T-helper 22 cell (primary cell): ENCODE results near the gene TATDN2.
A peak's percentile ranks its signal among the peaks of the same experiment; 100 is the strongest.

Experiments used
- DNase-seq: peaks from one replicate; pipeline ENCODE4 v3.0.0-alpha.2; 2020; ENCODE audit warnings: low read depth

The TATDN2 gene

GRCh38 chr3:10248184-10248983 is at the start of gene TATDN2:
TSS of gene TATDN2 (plus strand) at chr3:10248459. CDS start at chr3:10249201, 742 bp downstream.
- peak; percentile 90 for DNase-seq

GRCh38 chr3:10198761-10199649 is 49.3 kb upstream of the TATDN2 start:
- DNase-seq: peak; percentile 72

- DNase-seq: no peak
These were observed 43.3 kb upstream of the TATDN2 start for GRCh38 chr3:10204921-10205320.

- DNase-seq: no peak
These were observed 42.7 kb upstream of the TATDN2 start for GRCh38 chr3:10205451-10206165.

- no peak for DNase-seq
These were observed 42.1 kb upstream of the TATDN2 start for GRCh38 chr3:10206166-10206511.

GRCh38 chr3:10213156-10213792 is 35.0 kb upstream of the TATDN2 start:
- DNase-seq: no peak

- DNase-seq: no peak
These were observed 32.5 kb upstream of the TATDN2 start for GRCh38 chr3:10215578-10216368.

GRCh38 chr3:10217359-10217758 is 30.9 kb upstream of the TATDN2 start:
- no peak for DNase-seq

GRCh38 chr3:10219737-10220136 is 28.5 kb upstream of the TATDN2 start:
- no peak for DNase-seq

- peak; percentile 34 for DNase-seq
These were observed 24.3 kb upstream of the TATDN2 start for GRCh38 chr3:10223676-10224639.

GRCh38 chr3:10224794-10225665 is 23.2 kb upstream of the TATDN2 start:
- no peak for DNase-seq

- DNase-seq: no peak
These were observed 22.0 kb upstream of the TATDN2 start for GRCh38 chr3:10226293-10226692.

- DNase-seq: no peak
These were observed 19.9 kb upstream of the TATDN2 start for GRCh38 chr3:10228248-10228950.

GRCh38 chr3:10229576-10229975 is 18.7 kb upstream of the TATDN2 start:
- DNase-seq: no peak

- no peak for DNase-seq
These were observed 16.1 kb upstream of the TATDN2 start for GRCh38 chr3:10232137-10232536.

GRCh38 chr3:10233988-10234387 is 14.3 kb upstream of the TATDN2 start:
- no peak for DNase-seq

- DNase-seq: no peak
These were observed 13.6 kb upstream of the TATDN2 start for GRCh38 chr3:10234526-10235230.

GRCh38 chr3:10235551-10235950 is 12.7 kb upstream of the TATDN2 start:
- no peak for DNase-seq
